A673 (cell line): ENCODE results near the gene TMEM259.

Experiments
- EZH2 ChIP-seq: fragments of 200-600 bp; sonication (generic); IDR thresholded peaks from 2 replicates; pipeline ENCODE4 v1.6.1; 2017; ENCODE audit warnings: borderline replicate concordance, low read depth, mild to moderate bottlenecking, mixed read lengths, antibody characterized with exemption, low read length; ENCODE audit not compliant: poor library complexity, severe bottlenecking
- TF ChIP-seq, protein P1 (sequence below): fragments of 300-800, 200-600 bp; sonication (generic); conservative IDR thresholded peaks from 2 replicates; pipeline ENCODE4 v1.5.1; 2017; ENCODE audit warnings: low read depth, mild to moderate bottlenecking, antibody characterized with exemption, low read length, moderate library complexity, mixed read lengths

DNA sequence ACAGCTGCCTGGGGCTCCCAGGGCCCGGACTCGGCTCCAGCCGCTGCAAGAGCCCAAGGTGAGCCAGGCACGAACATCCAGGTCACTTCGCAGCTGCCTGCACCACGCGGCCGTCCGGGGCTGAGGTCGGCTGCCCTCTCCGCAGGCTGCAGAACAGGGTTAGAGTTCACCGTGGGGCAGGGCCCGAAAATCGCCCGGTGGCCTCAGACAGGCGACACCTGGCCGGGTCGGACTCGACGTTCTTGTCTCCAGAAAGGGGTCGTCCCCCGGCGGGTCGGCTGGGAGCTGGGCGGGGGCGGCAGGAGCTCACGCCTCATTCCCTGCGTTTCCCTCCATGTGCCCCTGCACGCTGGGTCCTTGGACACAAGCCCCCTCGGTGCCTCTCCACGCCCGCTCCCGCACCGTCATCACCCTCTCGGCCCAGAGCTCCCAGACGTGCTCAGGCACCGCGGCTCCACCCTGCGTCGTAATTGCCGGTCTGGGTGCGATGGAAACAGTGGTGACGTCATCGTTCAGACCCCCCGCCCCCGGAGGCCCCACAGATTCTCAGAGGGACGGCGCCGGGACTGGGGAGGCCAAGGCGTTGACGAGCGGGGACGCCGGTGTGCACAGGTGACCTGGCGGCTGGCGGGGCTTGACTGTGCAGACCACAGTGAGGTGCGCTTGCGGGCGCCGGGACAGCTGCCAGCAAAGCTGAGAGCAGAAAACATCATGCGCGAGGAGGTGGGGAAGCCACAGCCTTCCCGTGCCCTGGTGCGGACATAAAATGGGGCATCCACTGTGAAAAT, 24.7 kb downstream of the TMEM259 start:
- no peak for TF ChIP-seq EZH2
- TF ChIP-seq, protein P1, sequence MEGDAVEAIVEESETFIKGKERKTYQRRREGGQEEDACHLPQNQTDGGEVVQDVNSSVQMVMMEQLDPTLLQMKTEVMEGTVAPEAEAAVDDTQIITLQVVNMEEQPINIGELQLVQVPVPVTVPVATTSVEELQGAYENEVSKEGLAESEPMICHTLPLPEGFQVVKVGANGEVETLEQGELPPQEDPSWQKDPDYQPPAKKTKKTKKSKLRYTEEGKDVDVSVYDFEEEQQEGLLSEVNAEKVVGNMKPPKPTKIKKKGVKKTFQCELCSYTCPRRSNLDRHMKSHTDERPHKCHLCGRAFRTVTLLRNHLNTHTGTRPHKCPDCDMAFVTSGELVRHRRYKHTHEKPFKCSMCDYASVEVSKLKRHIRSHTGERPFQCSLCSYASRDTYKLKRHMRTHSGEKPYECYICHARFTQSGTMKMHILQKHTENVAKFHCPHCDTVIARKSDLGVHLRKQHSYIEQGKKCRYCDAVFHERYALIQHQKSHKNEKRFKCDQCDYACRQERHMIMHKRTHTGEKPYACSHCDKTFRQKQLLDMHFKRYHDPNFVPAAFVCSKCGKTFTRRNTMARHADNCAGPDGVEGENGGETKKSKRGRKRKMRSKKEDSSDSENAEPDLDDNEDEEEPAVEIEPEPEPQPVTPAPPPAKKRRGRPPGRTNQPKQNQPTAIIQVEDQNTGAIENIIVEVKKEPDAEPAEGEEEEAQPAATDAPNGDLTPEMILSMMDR: no peak
